Measurements from ENCODE around the gene PTAFR. TPM values are rescaled to one million over a fixed set of nuclear protein-coding genes. Genes with fewer than 3 reads are reported as not detected.

The PTAFR gene
- total RNA-seq, 1 experiment from 2014 or later: 2.6 TPM

GRCh38 chr1:28173151-28173979, 3.1 kb downstream of the PTAFR start (continued):
- TF ChIP-seq ZBTB43 (CRISPR knock-in tag; IDR thresholded peaks at IDR 0.05): no peak
- TF ChIP-seq ZNF232 (CRISPR knock-in tag; IDR thresholded peaks at IDR 0.05): no peak
- no peak for TF ChIP-seq GTF2I (CRISPR knock-in tag; conservative IDR thresholded peaks at IDR 0.05)
- no peak for TF ChIP-seq ZMAT4 (CRISPR knock-in tag; IDR thresholded peaks at IDR 0.05)
- no peak for TF ChIP-seq SMAD3 (CRISPR knock-in tag; IDR thresholded peaks at IDR 0.05; ENCODE audit: borderline replicate concordance)
- TF ChIP-seq ERG (CRISPR knock-in tag; IDR thresholded peaks at IDR 0.05): no peak
- TF ChIP-seq AR (CRISPR knock-in tag; IDR thresholded peaks at IDR 0.05): no peak

- Mint-ChIP-seq H3K9me3 (no peaks in the 10 kb centered on the region), H3K27ac (peak overlapping the region; percentile 54; the same call in 1 of the 2 replicates), H3K36me3 (no peaks in the 10 kb centered on the region), H3K4me1 (peaks cover 10% of the 10 kb centered on the region), H3K4me3 (no peak overlapping the region), H3K27me3 (ENCODE audit: low read depth) (no peaks in the 10 kb centered on the region)
- DNase-seq (ENCODE audit: low spot score): no peak
- no peak for ATAC-seq
- POLR2A ChIA-PET: no interaction called here
- CTCF ChIA-PET: interaction anchor here (0.7 kb wide), 2 partner anchors 29 to 210 kb away, joined by 3 to 4 read pairs; no protein-coding TSS in a partner anchor
- no peak for TF ChIP-seq ZNF512 (CRISPR knock-in tag; IDR thresholded peaks at IDR 0.05; ENCODE audit: borderline replicate concordance)
- TF ChIP-seq ATF1 (CRISPR knock-in tag; IDR thresholded peaks at IDR 0.05): no peak
- no peak for TF ChIP-seq E2F1 (CRISPR knock-in tag; IDR thresholded peaks at IDR 0.05)
- TF ChIP-seq ZBTB43 (CRISPR knock-in tag; IDR thresholded peaks at IDR 0.05): no peak
- no peak for TF ChIP-seq ZNF263 (CRISPR knock-in tag; IDR thresholded peaks at IDR 0.05; ENCODE audit: low read depth)
- no peak for TF ChIP-seq AR (CRISPR knock-in tag; IDR thresholded peaks at IDR 0.05)
- no peak for TF ChIP-seq MLX (CRISPR knock-in tag; IDR thresholded peaks at IDR 0.05)
- no peak for TF ChIP-seq AFF4 (CRISPR knock-in tag; IDR thresholded peaks at IDR 0.05; ENCODE audit: borderline replicate concordance)
These were observed 3.8 kb downstream of the PTAFR start for GRCh38 chr1:28172713-28173150.

Data from WTC11 (cell line).